ENCODE results near the gene FAM234A. TPM values are rescaled to one million over a fixed set of nuclear protein-coding genes. Genes with fewer than 3 reads are reported as not detected.

Gene FAM234A
- total and polyA plus RNA-seq, 2 donors (not counting 3 experiments of a cell fraction or from before 2014, with no cell fraction given) = 70.4 to 89.4 TPM

DNA sequence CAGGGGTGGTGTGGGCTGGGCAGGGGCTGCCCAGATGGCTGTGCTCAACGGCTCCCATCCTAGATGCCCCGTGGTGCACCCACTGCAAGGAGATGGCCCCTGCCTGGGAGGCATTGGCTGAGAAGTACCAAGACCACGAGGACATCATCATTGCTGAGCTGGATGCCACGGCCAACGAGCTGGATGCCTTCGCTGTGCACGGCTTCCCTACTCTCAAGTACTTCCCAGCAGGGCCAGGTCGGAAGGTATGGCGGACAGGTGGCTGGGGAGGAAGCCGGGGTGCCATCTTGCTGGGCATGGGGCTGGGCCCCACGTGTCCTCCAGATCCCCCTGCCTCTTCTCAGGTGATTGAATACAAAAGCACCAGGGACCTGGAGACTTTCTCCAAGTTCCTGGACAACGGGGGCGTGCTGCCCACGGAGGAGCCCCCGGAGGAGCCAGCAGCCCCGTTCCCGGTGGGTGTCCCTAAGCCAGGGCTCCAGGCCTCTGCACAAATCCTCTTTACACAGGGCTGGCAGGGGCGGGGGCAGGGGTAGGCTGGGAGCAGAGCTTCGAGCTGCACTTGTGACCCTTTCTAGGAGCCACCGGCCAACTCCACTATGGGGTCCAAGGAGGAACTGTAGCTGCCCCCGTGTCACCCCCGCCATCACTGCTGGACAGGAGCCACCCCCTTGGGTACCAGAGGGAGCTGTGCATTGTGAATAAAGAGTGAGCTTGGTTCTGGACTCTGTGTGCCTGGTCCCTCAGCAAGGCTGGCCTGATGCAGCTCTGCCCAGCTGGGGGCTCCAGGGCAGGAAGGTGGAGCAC is 52.1 kb downstream of the FAM234A start:
- no peak overlapping the region for H3K9ac ChIP-seq (replicated peaks; ENCODE audit: extremely low read depth, insufficient read depth, low read length)
- dilution Hi-C loops (cut with MboI; ENCODE audit: extremely low pct_ligation_motif_present, low sequenced_read_pairs) = no loop called here

GRCh38 chr16:287298-287811 is 52.7 kb downstream of the FAM234A start:
- intact Hi-C loops (cut with micrococcal nuclease) (no loop called here), dilution Hi-C loops (cut with MboI; ENCODE audit: extremely low pct_ligation_motif_present, low sequenced_read_pairs) (no loop called here)
- Histone ChIP-seq H3K4me1 (ENCODE audit: control insufficient read depth, extremely low read depth, insufficient read depth, low read length) (no peaks in the 10 kb centered on the region), H3K79me2 (ENCODE audit: control insufficient read depth, insufficient read depth, low read length) (no peaks in the 10 kb centered on the region), H3K9ac (replicated peaks; ENCODE audit: extremely low read depth, insufficient read depth, low read length) (no peak overlapping the region), H2AFZ (ENCODE audit: low read depth, low read length) (no peak overlapping the region), H4K20me1 (replicated peaks; ENCODE audit: control insufficient read depth, extremely low read depth, insufficient read depth, low read length) (no peaks in the 10 kb centered on the region), H3K9me1 (replicated peaks; ENCODE audit: control insufficient read depth, extremely low read depth, insufficient read depth, low read length) (no peaks in the 10 kb centered on the region), H3K36me3 (ENCODE audit: control insufficient read depth in 2 of 2, extremely low read depth in 1 of 2, insufficient read depth in 2 of 2, low read length in 2 of 2) (peaks cover 0 to 24% of the 10 kb centered on the region in 2 experiments), H3K9me3 (replicated peaks; ENCODE audit: control insufficient read depth, insufficient read depth, low read length) (no peaks in the 10 kb centered on the region), H3K27me3 (ENCODE audit: control insufficient read depth in 2 of 2, insufficient read depth in 2 of 2, low read length in 2 of 2) (no peaks in the 10 kb centered on the region), H3K27ac (ENCODE audit: insufficient read depth, low read depth, low read length) (no peak overlapping the region), H3K4me2 (ENCODE audit: insufficient read depth, low read length) (no peak overlapping the region), H3K4me3 (replicated peaks in 1 of 3; ENCODE audit: insufficient read depth in 1 of 3, low read depth in 1 of 3, low read length in 3 of 3) (no peak overlapping the region)
- no peak for DNase-seq (ENCODE audit: low read depth, low spot score)
- ChIA-PET POLR2A (no interaction called here), CTCF (no interaction called here)
- no peak for FAIRE-seq
- TF ChIP-seq GATA2 (IDR thresholded peaks at IDR 0.05; ENCODE audit: insufficient read depth, insufficient read length, low read depth, low read length) (no peak), EZH2 (IDR thresholded peaks at IDR 0.05; ENCODE audit: borderline replicate concordance, low read depth, low read length, severe bottlenecking) (no peak), POLR2A (IDR thresholded peaks at IDR 0.05; ENCODE audit: low read depth, low read length) (no peak), JUN (IDR thresholded peaks at IDR 0.05; ENCODE audit: borderline replicate concordance, insufficient read depth, insufficient read length, low read depth) (no peak), FOS (IDR thresholded peaks at IDR 0.05; ENCODE audit: borderline replicate concordance, insufficient read depth, low read length) (no peak), MYC (IDR thresholded peaks at IDR 0.05; ENCODE audit: low read depth, low read length) (no peak), POLR2AphosphoS5 (IDR thresholded peaks at IDR 0.05; ENCODE audit: insufficient read depth, low read depth, low read length) (no peak)
- TF ChIP-seq, protein P1, sequence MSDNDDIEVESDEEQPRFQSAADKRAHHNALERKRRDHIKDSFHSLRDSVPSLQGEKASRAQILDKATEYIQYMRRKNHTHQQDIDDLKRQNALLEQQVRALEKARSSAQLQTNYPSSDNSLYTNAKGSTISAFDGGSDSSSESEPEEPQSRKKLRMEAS (IDR thresholded peaks at IDR 0.05; ENCODE audit: insufficient read depth, insufficient read length) = no peak
- TF ChIP-seq, protein P2, sequence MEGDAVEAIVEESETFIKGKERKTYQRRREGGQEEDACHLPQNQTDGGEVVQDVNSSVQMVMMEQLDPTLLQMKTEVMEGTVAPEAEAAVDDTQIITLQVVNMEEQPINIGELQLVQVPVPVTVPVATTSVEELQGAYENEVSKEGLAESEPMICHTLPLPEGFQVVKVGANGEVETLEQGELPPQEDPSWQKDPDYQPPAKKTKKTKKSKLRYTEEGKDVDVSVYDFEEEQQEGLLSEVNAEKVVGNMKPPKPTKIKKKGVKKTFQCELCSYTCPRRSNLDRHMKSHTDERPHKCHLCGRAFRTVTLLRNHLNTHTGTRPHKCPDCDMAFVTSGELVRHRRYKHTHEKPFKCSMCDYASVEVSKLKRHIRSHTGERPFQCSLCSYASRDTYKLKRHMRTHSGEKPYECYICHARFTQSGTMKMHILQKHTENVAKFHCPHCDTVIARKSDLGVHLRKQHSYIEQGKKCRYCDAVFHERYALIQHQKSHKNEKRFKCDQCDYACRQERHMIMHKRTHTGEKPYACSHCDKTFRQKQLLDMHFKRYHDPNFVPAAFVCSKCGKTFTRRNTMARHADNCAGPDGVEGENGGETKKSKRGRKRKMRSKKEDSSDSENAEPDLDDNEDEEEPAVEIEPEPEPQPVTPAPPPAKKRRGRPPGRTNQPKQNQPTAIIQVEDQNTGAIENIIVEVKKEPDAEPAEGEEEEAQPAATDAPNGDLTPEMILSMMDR (IDR thresholded peaks at IDR 0.05; ENCODE audit: extremely low read depth in 1 of 2, insufficient read depth in 1 of 2, low read depth in 1 of 2, low read length in 2 of 2) = no peak
- no TSS peak for BruUV-seq (replicated peaks)

More for the DNA sequence above, 52.1 kb downstream of the FAM234A start:
- ChIA-PET CTCF (no interaction called here), POLR2A (no interaction called here)
- FAIRE-seq (no peak), DNase-seq (ENCODE audit: low read depth, low spot score) (no peak)
- no peak for TF ChIP-seq FOS (IDR thresholded peaks at IDR 0.05; ENCODE audit: borderline replicate concordance, insufficient read depth, low read length)
- Histone ChIP-seq H3K9me3 (replicated peaks; ENCODE audit: control insufficient read depth, insufficient read depth, low read length) (no peaks in the 10 kb centered on the region), H3K79me2 (ENCODE audit: control insufficient read depth, insufficient read depth, low read length) (no peaks in the 10 kb centered on the region), H3K4me1 (ENCODE audit: control insufficient read depth, extremely low read depth, insufficient read depth, low read length) (no peaks in the 10 kb centered on the region), H2AFZ (ENCODE audit: low read depth, low read length) (no peak overlapping the region), H3K36me3 (ENCODE audit: control insufficient read depth in 2 of 2, extremely low read depth in 1 of 2, insufficient read depth in 2 of 2, low read length in 2 of 2) (peaks cover 0 to 21% of the 10 kb centered on the region in 2 experiments), H3K27me3 (ENCODE audit: control insufficient read depth in 2 of 2, insufficient read depth in 2 of 2, low read length in 2 of 2) (no peaks in the 10 kb centered on the region), H3K27ac (ENCODE audit: insufficient read depth, low read depth, low read length) (no peak overlapping the region), H3K9me1 (replicated peaks; ENCODE audit: control insufficient read depth, extremely low read depth, insufficient read depth, low read length) (no peaks in the 10 kb centered on the region), H4K20me1 (replicated peaks; ENCODE audit: control insufficient read depth, extremely low read depth, insufficient read depth, low read length) (no peaks in the 10 kb centered on the region), H3K4me2 (ENCODE audit: insufficient read depth, low read length) (no peak overlapping the region), H3K4me3 (replicated peaks in 1 of 3; ENCODE audit: insufficient read depth in 1 of 3, low read depth in 1 of 3, low read length in 3 of 3) (no peak overlapping the region)
- no TSS peak for BruUV-seq (replicated peaks)
- intact Hi-C loops (cut with micrococcal nuclease) = no loop called here

Measured in endothelial cell of umbilical vein (primary cell).